ENCODE measurements around the gene KLHL3. TPM values are rescaled to one million over a fixed set of nuclear protein-coding genes. Genes with fewer than 3 reads are reported as not detected.

KLHL3 gene
- total RNA-seq, 4 donors from 2014 or later = 0.46 to 4.6 (median 1.7) TPM

- DNase-seq (no peak), ATAC-seq (no peak)
- H3K36me3 ChIP-seq = peaks cover 0 to 4% of the 10 kb centered on the region in 2 donors
- intact Hi-C loops (cut with DNase I; ENCODE audit: low total_unique reads) (no loop called here), in situ Hi-C loops (cut with MboI; ENCODE audit: low sequenced_read_pairs in 4 of 4) (no loop called here)
- TF ChIP-seq CTCF (IDR thresholded peaks at IDR 0.05 in 4 of 5, conservative IDR thresholded peaks at IDR 0.05 in 1 of 5) (no peak), POLR2A (IDR thresholded peaks at IDR 0.05) (no peak)
- H3K27me3 ChIP-seq = no peaks in the 10 kb centered on the region
- no peaks in the 10 kb centered on the region for H3K9me3 ChIP-seq
- no peak overlapping the region for H3K27ac ChIP-seq
- no peak overlapping the region for H3K4me3 ChIP-seq
- H3K4me1 ChIP-seq = peaks cover 4 to 15% of the 10 kb centered on the region in 2 donors
Observed at GRCh38 chr5:137693951-137694721, 41.8 kb downstream of the KLHL3 start.

- Histone ChIP-seq H3K9me3 (no peaks in the 10 kb centered on the region), H3K36me3 (peaks cover 0 to 4% of the 10 kb centered on the region in 2 donors), H3K27me3 (no peaks in the 10 kb centered on the region), H3K4me3 (no peak overlapping the region), H3K4me1 (peaks cover 0 to 13% of the 10 kb centered on the region in 2 donors), H3K27ac (no peak overlapping the region)
- no peak for ATAC-seq
- DNase-seq = no peak
- in situ Hi-C loops (cut with MboI; ENCODE audit: low sequenced_read_pairs in 4 of 4) = no loop called here
- TF ChIP-seq CTCF (IDR thresholded peaks at IDR 0.05 in 4 of 5, conservative IDR thresholded peaks at IDR 0.05 in 1 of 5) (no peak), POLR2A (IDR thresholded peaks at IDR 0.05) (no peak)
- intact Hi-C loops (cut with DNase I; ENCODE audit: low total_unique reads) = no loop called here
Observed at GRCh38 chr5:137693307-137693950, 42.5 kb downstream of the KLHL3 start.

GRCh38 chr5:137689306-137689705, 46.6 kb downstream of the KLHL3 start:
- no peak for DNase-seq
- no peak for ATAC-seq
- Histone ChIP-seq H3K27ac (no peak overlapping the region), H3K9me3 (no peaks in the 10 kb centered on the region), H3K36me3 (peaks cover 0 to 4% of the 10 kb centered on the region in 2 donors), H3K27me3 (no peaks in the 10 kb centered on the region), H3K4me3 (no peak overlapping the region), H3K4me1 (no peaks in the 10 kb centered on the region)
- TF ChIP-seq CTCF (IDR thresholded peaks at IDR 0.05 in 4 of 5, conservative IDR thresholded peaks at IDR 0.05 in 1 of 5) (no peak), POLR2A (IDR thresholded peaks at IDR 0.05) (no peak)
- in situ Hi-C loops (cut with MboI; ENCODE audit: low sequenced_read_pairs in 4 of 4) (no loop called here), intact Hi-C loops (cut with DNase I; ENCODE audit: low total_unique reads) (no loop called here)

GRCh38 chr5:137688210-137688840, 47.6 kb downstream of the KLHL3 start:
- no peak for ATAC-seq
- no peak overlapping the region for H3K27ac ChIP-seq
- no peak overlapping the region for H3K4me3 ChIP-seq
- H3K4me1 ChIP-seq = no peaks in the 10 kb centered on the region
- in situ Hi-C loops (cut with MboI; ENCODE audit: low sequenced_read_pairs in 4 of 4) = no loop called here
- DNase-seq = no peak
- intact Hi-C loops (cut with DNase I; ENCODE audit: low total_unique reads) = no loop called here
- H3K36me3 ChIP-seq = peaks cover 0 to 4% of the 10 kb centered on the region in 2 donors
- no peak for TF ChIP-seq CTCF (IDR thresholded peaks at IDR 0.05 in 4 of 5, conservative IDR thresholded peaks at IDR 0.05 in 1 of 5)
- TF ChIP-seq POLR2A (IDR thresholded peaks at IDR 0.05) = no peak
- no peaks in the 10 kb centered on the region for H3K27me3 ChIP-seq
- H3K9me3 ChIP-seq = no peaks in the 10 kb centered on the region
